Measurements from ENCODE around the gene BSPRY. TPM values are rescaled to one million over a fixed set of nuclear protein-coding genes. Genes with fewer than 3 reads are reported as not detected.

Gene BSPRY
- polyA plus RNA-seq, 1 donor from 2014 or later: not detected

DNA sequence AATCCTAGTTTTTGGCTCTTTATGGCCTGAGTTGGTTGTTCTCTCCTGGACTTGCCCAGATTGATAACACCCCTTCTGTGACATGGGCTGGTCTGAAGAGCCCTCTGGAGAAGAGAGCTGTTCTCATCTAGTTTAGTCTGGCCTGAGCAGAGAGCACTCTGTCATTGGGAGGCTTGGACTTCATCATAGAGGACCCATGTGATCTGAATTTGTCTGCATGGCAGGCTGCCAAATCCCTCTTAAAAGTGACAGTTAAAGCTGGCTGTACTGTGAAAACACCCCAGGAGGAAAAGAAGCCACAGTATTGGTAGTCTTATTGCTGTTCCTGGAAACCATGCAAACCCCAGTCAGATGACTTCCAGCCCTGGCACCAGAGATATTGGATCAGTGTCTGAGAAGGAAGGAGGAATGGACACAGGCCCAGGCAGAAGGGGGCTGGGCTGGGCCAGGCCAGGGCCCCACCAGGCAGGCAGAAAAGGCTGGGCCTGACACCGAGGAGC lies 5.6 kb upstream of the BSPRY start:
- no peak overlapping the region for H2AFZ ChIP-seq (ENCODE audit: low read depth, low read length)
- TF ChIP-seq, protein P1, sequence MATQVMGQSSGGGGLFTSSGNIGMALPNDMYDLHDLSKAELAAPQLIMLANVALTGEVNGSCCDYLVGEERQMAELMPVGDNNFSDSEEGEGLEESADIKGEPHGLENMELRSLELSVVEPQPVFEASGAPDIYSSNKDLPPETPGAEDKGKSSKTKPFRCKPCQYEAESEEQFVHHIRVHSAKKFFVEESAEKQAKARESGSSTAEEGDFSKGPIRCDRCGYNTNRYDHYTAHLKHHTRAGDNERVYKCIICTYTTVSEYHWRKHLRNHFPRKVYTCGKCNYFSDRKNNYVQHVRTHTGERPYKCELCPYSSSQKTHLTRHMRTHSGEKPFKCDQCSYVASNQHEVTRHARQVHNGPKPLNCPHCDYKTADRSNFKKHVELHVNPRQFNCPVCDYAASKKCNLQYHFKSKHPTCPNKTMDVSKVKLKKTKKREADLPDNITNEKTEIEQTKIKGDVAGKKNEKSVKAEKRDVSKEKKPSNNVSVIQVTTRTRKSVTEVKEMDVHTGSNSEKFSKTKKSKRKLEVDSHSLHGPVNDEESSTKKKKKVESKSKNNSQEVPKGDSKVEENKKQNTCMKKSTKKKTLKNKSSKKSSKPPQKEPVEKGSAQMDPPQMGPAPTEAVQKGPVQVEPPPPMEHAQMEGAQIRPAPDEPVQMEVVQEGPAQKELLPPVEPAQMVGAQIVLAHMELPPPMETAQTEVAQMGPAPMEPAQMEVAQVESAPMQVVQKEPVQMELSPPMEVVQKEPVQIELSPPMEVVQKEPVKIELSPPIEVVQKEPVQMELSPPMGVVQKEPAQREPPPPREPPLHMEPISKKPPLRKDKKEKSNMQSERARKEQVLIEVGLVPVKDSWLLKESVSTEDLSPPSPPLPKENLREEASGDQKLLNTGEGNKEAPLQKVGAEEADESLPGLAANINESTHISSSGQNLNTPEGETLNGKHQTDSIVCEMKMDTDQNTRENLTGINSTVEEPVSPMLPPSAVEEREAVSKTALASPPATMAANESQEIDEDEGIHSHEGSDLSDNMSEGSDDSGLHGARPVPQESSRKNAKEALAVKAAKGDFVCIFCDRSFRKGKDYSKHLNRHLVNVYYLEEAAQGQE (IDR thresholded peaks at IDR 0.05; ENCODE audit: borderline replicate concordance): no peak
- no peak for TF ChIP-seq TAF1 (IDR thresholded peaks at IDR 0.05; ENCODE audit: low read depth)
- no peak for TF ChIP-seq POLR2AphosphoS5 (IDR thresholded peaks at IDR 0.05)
- no peak for TF ChIP-seq EP300 (conservative IDR thresholded peaks at IDR 0.05; ENCODE audit: poor library complexity, severe bottlenecking)
- no peak for TF ChIP-seq EZH2 (IDR thresholded peaks at IDR 0.05; ENCODE audit: borderline replicate concordance, insufficient read depth, low read length, poor library complexity, severe bottlenecking)
- TF ChIP-seq, protein P2, sequence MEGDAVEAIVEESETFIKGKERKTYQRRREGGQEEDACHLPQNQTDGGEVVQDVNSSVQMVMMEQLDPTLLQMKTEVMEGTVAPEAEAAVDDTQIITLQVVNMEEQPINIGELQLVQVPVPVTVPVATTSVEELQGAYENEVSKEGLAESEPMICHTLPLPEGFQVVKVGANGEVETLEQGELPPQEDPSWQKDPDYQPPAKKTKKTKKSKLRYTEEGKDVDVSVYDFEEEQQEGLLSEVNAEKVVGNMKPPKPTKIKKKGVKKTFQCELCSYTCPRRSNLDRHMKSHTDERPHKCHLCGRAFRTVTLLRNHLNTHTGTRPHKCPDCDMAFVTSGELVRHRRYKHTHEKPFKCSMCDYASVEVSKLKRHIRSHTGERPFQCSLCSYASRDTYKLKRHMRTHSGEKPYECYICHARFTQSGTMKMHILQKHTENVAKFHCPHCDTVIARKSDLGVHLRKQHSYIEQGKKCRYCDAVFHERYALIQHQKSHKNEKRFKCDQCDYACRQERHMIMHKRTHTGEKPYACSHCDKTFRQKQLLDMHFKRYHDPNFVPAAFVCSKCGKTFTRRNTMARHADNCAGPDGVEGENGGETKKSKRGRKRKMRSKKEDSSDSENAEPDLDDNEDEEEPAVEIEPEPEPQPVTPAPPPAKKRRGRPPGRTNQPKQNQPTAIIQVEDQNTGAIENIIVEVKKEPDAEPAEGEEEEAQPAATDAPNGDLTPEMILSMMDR (IDR thresholded peaks at IDR 0.05; ENCODE audit: poor library complexity, severe bottlenecking): no peak
- TF ChIP-seq SMC3 (conservative IDR thresholded peaks at IDR 0.05; ENCODE audit: poor library complexity): no peak
- no peak for TF ChIP-seq RAD21 (conservative IDR thresholded peaks at IDR 0.05)
- no peak for TF ChIP-seq MXI1 (conservative IDR thresholded peaks at IDR 0.05; ENCODE audit: poor library complexity, severe bottlenecking)
- no peak overlapping the region for H3K27ac ChIP-seq (ENCODE audit: low read length)
- H3K27me3 ChIP-seq (ENCODE audit: insufficient read depth, low read depth, low read length): peaks cover 17% of the 10 kb centered on the region
- no peaks in the 10 kb centered on the region for H3K9me3 ChIP-seq (ENCODE audit: low read length)
- no peaks in the 10 kb centered on the region for H3K79me2 ChIP-seq (replicated peaks; ENCODE audit: insufficient read depth, low read length)
- no peaks in the 10 kb centered on the region for H4K20me1 ChIP-seq (ENCODE audit: insufficient read depth)
- H3K4me3 ChIP-seq (ENCODE audit: low read length): no peak overlapping the region
- H3K9me2 ChIP-seq (ENCODE audit: insufficient read depth, low read length): no peaks in the 10 kb centered on the region
- H3K4me2 ChIP-seq (ENCODE audit: low read length): no peak overlapping the region
- H3K36me3 ChIP-seq (ENCODE audit: insufficient read depth, low read length): no peaks in the 10 kb centered on the region
- H3K9ac ChIP-seq (ENCODE audit: low read length): no peak overlapping the region
- no peaks in the 10 kb centered on the region for H3F3A ChIP-seq (ENCODE audit: insufficient read depth, low read length, poor library complexity, severe bottlenecking)

DNA sequence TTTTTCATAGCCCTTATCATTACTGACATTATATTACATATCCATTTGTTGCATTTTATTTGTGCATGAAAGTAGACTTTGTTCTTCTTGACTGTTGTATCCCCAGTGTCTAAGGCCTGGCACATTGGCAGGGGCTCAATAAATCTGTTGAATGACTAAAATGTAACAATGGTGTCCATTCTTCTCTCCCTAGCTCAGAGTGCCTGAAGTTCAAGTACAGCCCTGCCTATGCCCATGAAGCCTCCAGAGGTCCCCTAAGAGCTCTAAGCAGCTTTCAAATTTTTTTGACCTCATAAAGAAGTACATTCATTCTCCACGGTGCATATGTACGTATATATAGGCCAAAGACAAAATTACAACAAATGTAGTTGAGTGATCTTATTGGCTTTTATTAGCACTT lies 4.2 kb upstream of the BSPRY start:
- Histone ChIP-seq H3K9ac (ENCODE audit: low read length) (no peak overlapping the region), H3K9me2 (ENCODE audit: insufficient read depth, low read length) (no peaks in the 10 kb centered on the region), H3F3A (ENCODE audit: insufficient read depth, low read length, poor library complexity, severe bottlenecking) (no peaks in the 10 kb centered on the region), H3K27ac (ENCODE audit: low read length) (no peak overlapping the region), H3K4me2 (ENCODE audit: low read length) (no peak overlapping the region), H3K27me3 (ENCODE audit: insufficient read depth, low read depth, low read length) (peaks cover 31% of the 10 kb centered on the region), H3K36me3 (ENCODE audit: insufficient read depth, low read length) (no peaks in the 10 kb centered on the region), H2AFZ (ENCODE audit: low read depth, low read length) (no peak overlapping the region), H4K20me1 (ENCODE audit: insufficient read depth) (no peaks in the 10 kb centered on the region), H3K79me2 (replicated peaks; ENCODE audit: insufficient read depth, low read length) (no peaks in the 10 kb centered on the region), H3K4me3 (ENCODE audit: low read length) (no peak overlapping the region), H3K9me3 (ENCODE audit: low read length) (no peaks in the 10 kb centered on the region)
- TF ChIP-seq, protein P1 (IDR thresholded peaks at IDR 0.05; ENCODE audit: borderline replicate concordance): no peak
- no peak for TF ChIP-seq TAF1 (IDR thresholded peaks at IDR 0.05; ENCODE audit: low read depth)
- TF ChIP-seq, protein P2 (IDR thresholded peaks at IDR 0.05; ENCODE audit: poor library complexity, severe bottlenecking): no peak
- no peak for TF ChIP-seq SMC3 (conservative IDR thresholded peaks at IDR 0.05; ENCODE audit: poor library complexity)
- TF ChIP-seq EZH2 (IDR thresholded peaks at IDR 0.05; ENCODE audit: borderline replicate concordance, insufficient read depth, low read length, poor library complexity, severe bottlenecking): no peak
- no peak for TF ChIP-seq EP300 (conservative IDR thresholded peaks at IDR 0.05; ENCODE audit: poor library complexity, severe bottlenecking)
- TF ChIP-seq MXI1 (conservative IDR thresholded peaks at IDR 0.05; ENCODE audit: poor library complexity, severe bottlenecking): no peak
- TF ChIP-seq POLR2AphosphoS5 (IDR thresholded peaks at IDR 0.05): no peak
- no peak for TF ChIP-seq RAD21 (conservative IDR thresholded peaks at IDR 0.05)

Measured in neural cell (in vitro differentiated cells).